Inferior parietal cortex (tissue), 1 donor: ENCODE data around the gene SLC12A5.

Experiments
- DNase-seq: peaks from one replicate; pipeline ENCODE4 v3.0.0-alpha.2; 2016; ENCODE audit errors: extremely low spot score

Gene SLC12A5

DNA sequence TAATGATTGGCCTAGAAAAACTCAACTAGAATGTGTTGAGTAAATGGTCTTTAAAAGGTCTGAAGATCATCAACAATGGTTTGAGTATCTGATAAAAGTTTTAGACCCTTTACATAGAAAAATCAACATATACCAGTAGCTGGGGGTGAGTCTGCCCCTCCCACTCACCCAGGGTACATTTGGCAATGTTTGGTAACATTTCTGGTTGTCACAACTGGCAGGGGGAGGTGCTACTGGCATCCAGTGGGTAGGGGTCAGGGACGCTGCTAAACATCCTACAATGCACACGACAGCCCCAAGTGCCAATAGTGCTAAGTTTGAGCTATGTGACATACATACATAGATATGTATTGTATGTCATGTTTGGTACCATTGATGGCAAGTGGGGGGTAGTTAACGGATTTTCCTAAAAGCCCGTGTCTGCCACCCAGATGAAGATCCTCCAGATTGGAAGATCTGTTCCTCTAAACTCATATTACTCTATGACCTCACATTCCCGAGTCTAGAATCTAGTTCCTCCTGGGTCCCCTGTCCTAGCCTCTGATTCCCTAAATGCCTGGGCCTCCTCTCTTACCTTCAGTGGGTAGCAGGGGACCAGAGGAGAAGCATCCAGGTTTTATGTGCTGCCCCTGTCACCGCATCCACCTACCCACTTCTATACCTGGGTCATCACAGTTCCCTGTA, 22.9 kb upstream of the SLC12A5 start:
- no peak for DNase-seq

DNA sequence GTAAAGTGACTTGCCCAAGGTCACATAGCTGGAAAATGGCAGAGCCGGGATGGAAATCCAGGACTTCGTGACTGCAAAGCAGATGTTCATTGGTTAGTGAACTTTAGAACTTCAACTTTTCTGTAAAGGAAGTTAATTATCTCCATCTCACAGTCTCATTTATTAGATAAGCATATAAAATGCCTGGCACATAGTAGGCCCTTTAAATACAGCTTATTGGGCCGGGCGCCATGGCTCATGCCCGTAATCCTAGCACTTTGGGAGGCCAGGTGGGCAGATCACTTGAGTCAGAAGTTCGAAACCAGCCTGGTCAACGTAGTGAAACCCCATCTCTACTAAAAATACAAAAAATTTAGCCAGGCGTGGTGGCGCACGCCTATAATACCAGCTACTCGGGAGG, 22.1 kb upstream of the SLC12A5 start:
- no peak for DNase-seq

DNA sequence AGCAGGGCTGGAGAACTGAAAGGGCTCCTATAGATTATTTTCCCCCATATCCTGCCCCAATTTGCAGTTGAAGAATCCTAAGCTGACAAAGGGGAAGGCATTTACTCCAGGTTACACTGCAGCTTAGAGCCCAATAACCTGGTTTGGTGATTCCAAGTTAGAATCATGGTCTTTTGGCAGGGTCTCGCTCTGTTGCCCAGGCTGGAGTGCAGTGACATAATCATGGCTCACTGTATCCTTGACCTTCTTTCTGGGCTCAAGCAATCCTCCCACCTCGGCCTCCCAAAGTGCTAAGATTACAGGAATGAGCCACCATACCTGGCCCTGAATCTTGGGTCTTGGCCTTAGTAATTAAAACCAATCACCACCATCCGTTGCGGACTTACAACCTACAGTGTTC, 21.3 kb upstream of the SLC12A5 start:
- no peak for DNase-seq

DNA sequence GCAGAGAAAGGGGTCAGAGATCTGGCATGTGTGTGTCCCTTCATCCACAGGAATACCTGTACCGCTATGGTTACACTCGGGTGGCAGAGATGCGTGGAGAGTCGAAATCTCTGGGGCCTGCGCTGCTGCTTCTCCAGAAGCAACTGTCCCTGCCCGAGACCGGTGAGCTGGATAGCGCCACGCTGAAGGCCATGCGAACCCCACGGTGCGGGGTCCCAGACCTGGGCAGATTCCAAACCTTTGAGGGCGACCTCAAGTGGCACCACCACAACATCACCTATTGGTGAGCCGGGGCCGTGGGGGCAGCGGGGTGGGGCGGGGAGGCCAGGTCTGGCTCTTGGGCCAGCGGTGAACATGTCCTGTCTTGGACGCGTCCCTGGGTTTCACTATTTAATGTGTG, 19.2 kb upstream of the SLC12A5 start:
- DNase-seq, result no peak

DNA sequence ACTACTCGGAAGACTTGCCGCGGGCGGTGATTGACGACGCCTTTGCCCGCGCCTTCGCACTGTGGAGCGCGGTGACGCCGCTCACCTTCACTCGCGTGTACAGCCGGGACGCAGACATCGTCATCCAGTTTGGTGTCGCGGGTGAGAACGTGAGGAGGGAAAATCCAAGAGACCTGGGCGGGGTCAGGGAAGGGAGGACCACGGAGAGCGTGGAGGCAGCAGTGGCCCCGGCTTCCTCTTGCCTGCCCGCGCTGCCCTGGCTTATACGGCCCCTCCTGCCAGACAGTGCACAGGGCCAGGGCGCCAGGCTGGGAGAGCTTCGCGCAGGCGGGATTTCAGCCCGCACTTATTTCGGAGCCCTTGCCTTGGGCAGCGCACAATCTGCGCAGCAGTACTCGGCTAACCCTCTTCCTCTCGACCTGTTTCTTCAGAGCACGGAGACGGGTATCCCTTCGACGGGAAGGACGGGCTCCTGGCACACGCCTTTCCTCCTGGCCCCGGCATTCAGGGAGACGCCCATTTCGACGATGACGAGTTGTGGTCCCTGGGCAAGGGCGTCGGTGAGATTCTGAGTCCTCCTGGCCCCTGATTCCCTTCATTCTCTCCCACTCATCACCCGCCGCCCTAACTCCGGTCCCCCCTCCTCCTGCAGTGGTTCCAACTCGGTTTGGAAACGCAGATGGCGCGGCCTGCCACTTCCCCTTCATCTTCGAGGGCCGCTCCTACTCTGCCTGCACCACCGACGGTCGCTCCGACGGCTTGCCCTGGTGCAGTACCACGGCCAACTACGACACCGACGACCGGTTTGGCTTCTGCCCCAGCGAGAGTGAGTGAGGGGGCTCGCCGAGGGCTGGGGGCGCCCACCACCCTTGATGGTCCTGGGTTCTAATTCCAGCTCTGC, 18.3 kb upstream of the SLC12A5 start:
- no peak for DNase-seq

DNA sequence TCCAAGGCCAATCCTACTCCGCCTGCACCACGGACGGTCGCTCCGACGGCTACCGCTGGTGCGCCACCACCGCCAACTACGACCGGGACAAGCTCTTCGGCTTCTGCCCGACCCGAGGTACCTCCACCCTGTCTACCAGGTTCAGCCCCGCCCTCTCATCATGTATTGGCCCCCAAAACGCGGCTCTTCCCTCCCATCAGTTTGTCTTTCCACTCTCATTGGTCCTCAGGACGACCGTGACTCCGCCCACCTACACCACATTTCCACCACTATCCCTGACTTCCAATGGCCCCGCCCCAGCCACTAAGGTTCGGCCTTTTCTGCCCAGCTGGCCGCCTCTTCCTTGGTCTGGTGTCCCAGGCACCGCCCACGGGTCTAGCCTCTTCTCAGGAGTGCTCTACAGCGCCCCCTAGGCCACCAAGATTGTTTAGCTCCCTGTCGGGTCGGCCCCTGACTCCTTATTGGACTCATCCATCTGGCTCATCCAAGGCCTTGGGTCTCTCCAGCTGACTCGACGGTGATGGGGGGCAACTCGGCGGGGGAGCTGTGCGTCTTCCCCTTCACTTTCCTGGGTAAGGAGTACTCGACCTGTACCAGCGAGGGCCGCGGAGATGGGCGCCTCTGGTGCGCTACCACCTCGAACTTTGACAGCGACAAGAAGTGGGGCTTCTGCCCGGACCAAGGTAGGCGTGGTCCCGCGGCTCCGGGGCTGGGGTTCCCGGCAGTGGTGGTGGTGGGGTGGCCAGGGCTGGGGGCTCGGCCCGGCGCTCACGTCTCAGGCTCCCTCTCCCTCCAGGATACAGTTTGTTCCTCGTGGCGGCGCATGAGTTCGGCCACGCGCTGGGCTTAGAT, 17.2 kb upstream of the SLC12A5 start:
- no peak for DNase-seq

DNA sequence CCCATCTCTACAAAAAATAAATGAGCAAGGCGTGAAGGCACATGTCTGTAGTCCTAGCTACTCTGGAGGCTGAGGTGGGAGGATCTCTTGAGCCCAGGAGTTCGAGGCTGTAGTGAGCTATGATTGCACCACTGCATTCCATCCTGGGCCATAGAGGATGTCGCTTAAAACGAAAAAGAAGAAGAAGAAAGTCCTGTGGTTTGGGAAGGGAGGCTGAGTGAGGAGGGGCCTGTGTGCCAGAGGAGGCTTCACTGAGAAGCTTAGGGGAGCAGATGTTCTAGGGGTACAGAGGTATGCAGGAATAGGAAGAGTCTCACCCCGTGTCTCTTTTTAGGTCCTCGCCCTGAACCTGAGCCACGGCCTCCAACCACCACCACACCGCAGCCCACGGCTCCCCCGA, 16.1 kb upstream of the SLC12A5 start:
- no peak for DNase-seq

DNA sequence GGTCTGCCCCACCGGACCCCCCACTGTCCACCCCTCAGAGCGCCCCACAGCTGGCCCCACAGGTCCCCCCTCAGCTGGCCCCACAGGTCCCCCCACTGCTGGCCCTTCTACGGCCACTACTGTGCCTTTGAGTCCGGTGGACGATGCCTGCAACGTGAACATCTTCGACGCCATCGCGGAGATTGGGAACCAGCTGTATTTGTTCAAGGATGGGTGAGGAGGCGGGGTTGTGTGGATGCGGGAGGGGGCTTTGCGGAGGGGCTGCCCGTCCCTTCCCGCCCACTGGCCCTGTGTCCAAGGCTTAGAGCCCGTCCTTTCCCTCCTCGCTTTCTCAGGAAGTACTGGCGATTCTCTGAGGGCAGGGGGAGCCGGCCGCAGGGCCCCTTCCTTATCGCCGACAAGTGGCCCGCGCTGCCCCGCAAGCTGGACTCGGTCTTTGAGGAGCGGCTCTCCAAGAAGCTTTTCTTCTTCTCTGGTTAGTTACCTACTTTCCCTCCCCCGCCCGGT, 15.6 kb upstream of the SLC12A5 start:
- no peak for DNase-seq

DNA sequence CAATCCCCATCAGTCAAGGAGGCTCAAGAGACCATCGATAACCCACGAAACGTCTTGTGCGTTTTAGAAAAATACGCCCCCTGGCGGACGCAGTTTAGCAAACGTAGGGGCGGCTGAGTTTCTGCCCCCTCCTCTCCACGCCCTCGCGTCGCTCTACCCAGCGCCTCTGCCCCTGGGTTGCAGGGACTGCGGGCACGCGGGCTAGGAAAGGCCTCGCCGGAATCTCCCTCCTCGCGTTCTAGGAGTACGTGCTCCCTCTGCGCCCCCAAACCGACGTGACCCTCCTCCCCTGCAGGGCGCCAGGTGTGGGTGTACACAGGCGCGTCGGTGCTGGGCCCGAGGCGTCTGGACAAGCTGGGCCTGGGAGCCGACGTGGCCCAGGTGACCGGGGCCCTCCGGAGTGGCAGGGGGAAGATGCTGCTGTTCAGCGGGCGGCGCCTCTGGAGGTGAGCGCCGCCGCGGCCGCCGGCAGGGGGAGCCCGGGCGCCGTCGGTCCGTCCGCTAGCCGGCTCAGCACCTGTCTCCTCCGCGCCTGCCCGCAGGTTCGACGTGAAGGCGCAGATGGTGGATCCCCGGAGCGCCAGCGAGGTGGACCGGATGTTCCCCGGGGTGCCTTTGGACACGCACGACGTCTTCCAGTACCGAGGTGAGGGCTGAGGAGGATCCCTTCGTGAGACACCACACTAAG, 15.0 kb upstream of the SLC12A5 start:
- no peak for DNase-seq

DNA sequence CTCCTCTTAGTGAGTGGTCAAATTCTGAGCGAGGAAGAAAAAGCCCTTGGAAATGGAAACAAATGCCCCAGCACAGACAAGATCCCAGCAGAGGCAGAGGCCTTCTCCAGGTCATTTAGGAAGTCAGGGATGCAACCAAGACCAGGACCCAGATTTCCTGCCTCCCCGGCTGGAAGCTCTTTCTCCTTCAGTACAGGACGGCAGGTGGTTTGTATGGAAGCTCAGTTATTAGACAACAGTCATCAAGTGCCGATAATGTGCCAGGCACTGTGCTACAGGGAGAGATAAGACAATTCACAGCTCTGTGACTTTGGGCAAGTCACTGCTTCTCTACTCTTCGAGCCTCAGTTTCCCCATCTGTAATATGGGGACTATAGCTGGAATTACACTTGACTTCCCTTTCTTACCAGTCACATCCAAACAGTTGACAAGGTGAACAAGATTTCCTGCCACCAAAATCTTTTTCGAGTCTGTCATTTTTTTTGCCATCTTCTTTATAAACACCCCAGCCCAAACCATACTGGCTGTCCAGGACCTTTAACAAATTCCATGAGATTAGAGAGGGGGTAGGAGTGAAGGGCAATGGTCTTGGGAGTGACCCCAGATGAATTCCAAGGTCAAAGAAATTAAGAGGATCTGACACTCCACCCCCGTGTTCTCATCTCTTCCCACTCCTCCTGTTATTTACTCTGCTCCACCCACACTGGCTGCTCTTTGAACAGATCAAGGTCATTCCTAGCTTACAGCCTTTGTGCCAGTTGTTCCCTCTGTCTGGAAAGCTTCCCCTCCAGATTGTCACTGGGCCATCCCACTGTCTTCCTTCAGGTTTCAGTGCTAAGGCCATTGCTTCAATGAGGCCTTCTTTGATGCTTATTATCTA, 14.3 kb upstream of the SLC12A5 start:
- DNase-seq, result no peak

DNA sequence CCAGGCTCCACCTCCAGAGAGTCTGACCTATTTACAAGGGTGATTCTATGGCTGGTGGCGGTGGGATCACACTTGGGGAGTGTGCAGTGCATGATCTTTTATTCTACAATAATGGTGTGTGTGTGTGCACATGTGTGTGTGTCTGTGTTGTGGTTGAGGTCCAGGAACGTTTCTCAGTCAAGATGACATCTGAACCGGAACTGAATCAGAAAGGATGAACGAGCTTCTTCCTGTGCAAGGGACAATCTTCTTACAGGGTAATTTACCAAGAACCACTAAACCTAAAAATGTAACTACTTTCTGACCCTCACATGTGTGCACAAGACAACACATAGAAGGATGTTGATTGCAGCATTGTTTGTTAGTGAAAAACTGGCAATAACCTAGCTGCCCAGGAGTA, 11.7 kb upstream of the SLC12A5 start:
- DNase-seq, result no peak

DNA sequence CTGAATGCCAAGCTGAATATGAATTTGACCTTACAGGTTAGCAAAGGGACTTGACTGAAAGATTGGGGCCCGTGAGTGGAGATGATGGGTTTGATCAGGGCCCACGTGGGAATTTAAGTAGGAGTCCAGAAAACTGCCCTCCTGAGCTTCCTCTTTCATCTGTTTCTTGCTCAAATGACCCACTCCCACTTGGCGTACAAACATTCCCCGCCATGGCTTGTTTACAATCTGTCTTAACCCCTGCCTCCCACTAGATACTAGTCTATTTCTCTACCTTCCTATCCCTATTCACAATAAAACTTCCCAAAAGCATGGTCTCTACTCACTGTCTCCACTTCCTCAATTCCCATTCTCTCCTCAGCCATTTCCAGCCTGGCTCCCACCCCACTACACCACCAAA, 10.9 kb upstream of the SLC12A5 start:
- no peak for DNase-seq

DNA sequence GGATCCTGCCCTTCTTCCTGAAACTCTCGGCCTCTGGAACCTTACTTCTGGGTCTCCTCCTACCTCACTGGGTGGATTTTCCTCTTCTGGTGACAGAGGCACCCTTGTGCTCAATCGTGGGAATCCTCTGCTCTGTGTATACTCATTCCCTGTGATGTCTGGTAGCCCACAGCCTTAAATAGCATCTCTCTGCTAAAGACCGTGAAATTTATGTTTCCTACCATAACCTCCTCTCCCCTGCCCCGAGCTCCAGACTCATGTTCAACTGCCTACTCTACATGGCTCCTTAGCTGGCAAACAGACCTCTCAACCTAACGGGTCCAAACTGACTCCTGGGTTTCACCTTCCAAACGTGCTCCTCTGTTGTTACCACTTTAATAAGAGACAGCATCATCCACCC, 10.4 kb upstream of the SLC12A5 start:
- no peak for DNase-seq

DNA sequence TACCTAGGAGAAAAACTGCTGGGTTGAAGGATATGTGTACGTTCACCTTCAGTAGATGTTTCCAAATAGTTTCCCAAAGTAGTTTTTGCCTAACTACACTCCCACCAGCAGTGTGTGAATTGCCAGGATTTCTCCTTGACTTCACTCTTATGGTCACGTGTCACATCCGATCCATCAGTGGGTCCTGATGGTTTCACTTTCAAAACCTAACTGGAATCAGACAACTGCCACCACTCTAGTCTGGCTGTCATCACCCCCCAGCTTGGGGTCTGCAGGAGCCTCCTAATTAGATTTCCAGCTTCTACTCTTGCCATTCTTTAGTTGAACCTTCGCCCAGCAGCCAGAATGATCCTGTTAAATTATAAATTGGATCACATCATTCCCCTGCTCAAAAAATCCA, 8.5 kb upstream of the SLC12A5 start:
- no peak for DNase-seq

DNA sequence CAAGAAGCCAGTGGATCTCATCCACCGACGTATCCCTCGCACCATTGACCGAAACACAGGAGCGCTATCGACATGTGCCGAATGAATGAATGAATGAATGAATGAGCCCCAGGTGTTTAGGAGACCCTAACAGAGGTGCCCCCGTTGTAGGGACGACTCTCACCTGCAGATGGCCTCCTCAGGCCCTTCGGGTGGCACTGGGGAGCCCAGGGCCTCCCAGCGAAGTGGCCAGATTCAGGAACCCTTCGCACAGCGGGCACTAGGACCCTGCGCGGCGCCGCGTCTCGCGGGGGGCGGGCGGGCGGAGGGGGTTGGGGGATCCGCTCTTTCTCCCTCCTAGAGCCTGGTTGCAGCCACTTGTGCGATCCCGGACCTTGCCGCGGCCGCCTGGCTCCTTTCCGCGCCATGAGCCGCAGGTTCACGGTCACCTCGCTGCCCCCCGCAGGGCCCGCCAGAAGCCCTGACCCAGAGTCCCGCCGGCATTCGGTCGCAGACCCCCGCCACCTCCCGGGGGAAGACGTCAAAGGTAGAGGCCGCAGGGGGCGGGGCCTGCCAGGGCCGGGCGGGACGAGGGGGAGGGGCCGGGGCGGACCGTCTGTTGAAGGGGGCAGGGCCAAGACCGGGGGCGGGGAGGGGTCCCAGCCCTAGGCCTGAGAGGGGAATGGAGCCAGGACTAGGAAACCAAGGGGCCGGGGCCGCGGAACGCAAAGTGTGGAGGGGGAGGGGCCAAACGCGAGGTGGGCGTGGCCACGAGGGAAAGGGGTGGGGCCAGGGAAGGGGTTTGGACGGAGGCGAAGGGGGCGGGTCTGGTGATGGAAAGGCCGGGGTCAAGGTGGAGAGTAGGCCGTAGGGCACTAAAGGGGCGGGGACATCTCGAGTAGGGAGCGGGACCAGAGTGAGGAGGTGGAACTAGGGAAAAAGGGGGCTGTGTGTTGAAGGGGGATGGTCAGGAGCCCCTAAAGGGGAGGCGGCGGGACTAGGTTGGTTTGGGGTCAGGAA, 7.4 kb upstream of the SLC12A5 start:
- no peak for DNase-seq

DNA sequence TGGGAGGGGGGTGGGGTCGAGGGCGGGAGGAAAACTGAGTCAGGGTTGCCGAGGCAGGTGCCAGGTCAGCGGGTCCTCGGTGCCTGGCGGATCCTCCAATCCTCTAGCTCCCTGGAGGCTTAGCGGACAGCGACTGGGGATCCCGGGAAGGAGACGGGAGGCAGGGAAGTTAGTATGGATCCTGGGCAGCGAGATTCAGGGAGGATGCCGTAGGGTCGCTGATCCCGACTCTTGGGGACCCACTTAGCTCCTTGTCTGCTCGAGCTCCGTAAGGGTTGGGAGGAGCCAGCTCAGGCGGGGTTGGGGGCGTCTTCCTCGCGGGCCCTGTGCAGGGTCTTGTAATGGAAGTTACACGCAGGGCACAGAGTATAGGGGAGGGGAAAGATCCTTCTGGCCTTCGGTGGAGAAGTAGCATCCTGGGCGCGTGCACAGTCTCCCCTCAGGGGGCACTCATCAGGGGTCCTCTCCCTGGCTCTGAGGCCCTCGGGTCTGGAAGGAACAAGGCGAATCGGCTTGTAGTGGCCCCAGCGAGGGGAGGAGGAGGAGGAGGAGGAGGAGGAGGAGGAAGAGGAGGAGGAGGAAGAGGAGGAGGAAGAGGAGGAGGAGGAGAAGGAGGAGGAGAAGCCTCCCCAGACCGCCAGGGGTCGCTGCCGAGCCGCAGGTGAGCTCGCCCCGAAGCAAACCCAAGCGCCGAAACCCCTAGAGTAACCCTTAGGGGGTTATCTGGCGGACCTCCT, 6.4 kb upstream of the SLC12A5 start:
- DNase-seq, result peak; percentile 77

DNA sequence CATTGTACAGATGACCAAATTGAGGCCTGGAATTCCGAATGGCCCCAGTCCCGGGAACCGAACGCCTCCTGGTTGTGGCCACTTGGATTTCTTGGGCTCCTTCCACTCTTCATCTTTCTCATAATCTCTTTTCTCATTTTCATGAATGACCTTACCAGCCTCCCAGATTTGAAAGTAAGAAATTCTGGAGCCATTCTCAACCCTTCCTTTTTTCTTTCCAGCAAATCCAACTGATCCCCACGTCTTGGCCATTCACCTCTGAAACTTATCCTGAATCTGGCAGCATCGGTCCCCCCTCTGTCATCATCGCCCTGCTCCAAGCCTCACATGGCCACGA, 5.9 kb upstream of the SLC12A5 start:
- no peak for DNase-seq

DNA sequence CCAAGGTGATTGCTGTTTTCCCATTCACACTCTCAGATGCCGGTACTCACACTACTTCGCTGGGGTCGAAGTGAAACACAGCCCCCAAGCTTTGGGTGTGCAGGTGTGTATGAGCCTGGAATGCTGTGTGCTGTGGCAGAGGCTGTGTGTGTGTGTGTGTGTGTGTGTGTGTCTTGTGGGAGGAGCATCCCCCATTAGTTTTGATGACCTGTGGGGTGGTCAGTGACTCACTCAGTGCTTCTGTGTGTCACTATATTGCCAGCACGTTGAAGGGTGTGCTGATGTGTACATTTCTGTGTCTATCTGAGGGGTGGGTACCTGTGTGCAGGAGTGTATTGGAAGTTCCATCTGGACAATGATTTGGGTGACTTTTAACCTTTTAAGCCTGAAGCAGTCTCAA, 5.0 kb upstream of the SLC12A5 start:
- no peak for DNase-seq

DNA sequence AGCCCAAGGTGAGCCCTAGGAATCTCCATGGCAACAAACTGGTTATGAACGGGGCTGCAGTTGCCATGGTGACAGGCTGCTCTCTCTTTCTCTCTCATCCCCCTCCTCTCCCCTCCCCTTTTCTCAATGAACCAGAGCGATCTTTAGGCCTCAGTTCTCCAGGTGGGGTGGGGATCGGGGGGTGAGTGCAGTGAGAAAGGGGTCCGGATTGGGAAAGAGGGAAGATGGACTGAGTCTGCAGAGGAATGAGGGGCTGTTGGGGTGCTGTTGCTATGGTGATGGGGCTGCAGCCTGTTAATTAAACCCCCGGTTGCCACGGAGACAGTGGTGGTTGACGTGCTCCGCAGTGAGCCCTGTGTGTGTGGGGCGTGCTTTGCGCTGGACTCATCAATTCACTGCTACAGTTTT, 3.6 kb upstream of the SLC12A5 start:
- DNase-seq, result no peak
